ENCODE data around the gene LMNB1.
"Not testable (repeated sequence)": the region's sequence is repeated elsewhere in the genome, so short reads cannot be mapped to it uniquely, and the experiment has no call there.

LMNB1 gene

DNA sequence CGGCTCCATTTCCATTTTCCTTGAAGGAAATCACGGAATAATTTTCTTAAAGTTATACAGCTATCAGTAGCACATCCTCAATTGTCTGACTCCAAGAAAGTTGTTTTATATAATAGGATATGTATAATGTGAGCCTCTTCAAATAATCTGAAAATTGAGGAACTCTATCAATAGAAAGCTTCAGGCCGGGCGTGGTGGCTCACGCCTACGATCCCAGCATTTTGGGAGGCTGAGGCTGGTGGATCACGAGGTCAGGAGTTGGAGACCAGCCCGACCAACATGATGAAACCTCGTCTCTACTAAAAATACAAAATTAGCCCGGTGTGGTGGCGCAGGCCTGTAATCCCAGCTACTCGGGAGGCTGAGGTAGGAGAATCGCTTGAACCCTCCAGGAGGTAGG, 3.4 kb upstream of the LMNB1 start:
- H3K36me3 ChIP-seq (ENCODE audit: control insufficient read depth in 2 of 2, insufficient read depth in 1 of 2, low read length in 2 of 2); H3K9me3 ChIP-seq (ENCODE audit: control insufficient read depth, insufficient read depth, low read depth, low read length); POLR2A ChIA-PET; H3K4me3 ChIP-seq (ENCODE audit: low read depth, low read length); H3K27ac ChIP-seq (ENCODE audit: extremely low read depth, low read depth, low read length); H3K4me1 ChIP-seq (ENCODE audit: control insufficient read depth, insufficient read depth, low read length): not testable (repeated sequence)
- CTCF ChIA-PET: interaction anchor here (0.6 to 0.7 kb wide), 3 partner anchors 50 to 718 kb away, joined by 3 read pairs; no protein-coding TSS in a partner anchor

- ChIA-PET POLR2A (interaction anchor here (0.6 to 2.2 kb wide), 4 partner anchors 9 to 700 kb away, joined by 3 to 11 read pairs (median 3); no protein-coding TSS in a partner anchor), CTCF (interaction anchor here (0.5 to 0.6 kb wide), 3 partner anchors 17 to 1993 kb away, joined by 3 to 5 read pairs (median 3); no protein-coding TSS in a partner anchor)
- not testable (repeated sequence) for H3K36me3 ChIP-seq (ENCODE audit: control insufficient read depth in 2 of 2, insufficient read depth in 1 of 2, low read length in 2 of 2); H3K9me3 ChIP-seq (ENCODE audit: control insufficient read depth, insufficient read depth, low read depth, low read length); H3K4me3 ChIP-seq (ENCODE audit: low read depth, low read length); H3K4me1 ChIP-seq (ENCODE audit: control insufficient read depth, insufficient read depth, low read length); H3K27ac ChIP-seq (ENCODE audit: extremely low read depth, low read depth, low read length)
These were observed 2.3 kb upstream of the LMNB1 start for GRCh38 chr5:126774595-126774994.

DNA sequence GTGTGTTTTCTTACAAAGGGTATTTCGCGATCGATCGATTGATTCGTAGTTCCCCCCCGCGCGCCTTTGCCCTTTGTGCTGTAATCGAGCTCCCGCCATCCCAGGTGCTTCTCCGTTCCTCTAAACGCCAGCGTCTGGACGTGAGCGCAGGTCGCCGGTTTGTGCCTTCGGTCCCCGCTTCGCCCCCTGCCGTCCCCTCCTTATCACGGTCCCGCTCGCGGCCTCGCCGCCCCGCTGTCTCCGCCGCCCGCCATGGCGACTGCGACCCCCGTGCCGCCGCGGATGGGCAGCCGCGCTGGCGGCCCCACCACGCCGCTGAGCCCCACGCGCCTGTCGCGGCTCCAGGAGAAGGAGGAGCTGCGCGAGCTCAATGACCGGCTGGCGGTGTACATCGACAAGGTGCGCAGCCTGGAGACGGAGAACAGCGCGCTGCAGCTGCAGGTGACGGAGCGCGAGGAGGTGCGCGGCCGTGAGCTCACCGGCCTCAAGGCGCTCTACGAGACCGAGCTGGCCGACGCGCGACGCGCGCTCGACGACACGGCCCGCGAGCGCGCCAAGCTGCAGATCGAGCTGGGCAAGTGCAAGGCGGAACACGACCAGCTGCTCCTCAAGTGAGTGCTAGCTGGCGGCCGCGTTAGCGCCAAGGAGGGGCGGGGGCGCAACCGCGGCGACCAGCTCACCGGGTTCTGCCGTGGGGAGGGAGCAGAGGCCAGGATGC, 480 bp downstream of the LMNB1 start:
- Histone ChIP-seq H3K4me1 (ENCODE audit: control insufficient read depth, insufficient read depth, low read length) (no peaks in the 10 kb centered on the region), H3K36me3 (ENCODE audit: control insufficient read depth in 2 of 2, insufficient read depth in 1 of 2, low read length in 2 of 2) (no peaks in the 10 kb centered on the region; a peak in 1 of 3 replicates), H3K4me3 (ENCODE audit: low read depth, low read length) (peak overlapping the region; percentile 90), H3K27ac (ENCODE audit: extremely low read depth, low read depth, low read length) (peak overlapping the region; percentile 100), H3K9me3 (ENCODE audit: control insufficient read depth, insufficient read depth, low read depth, low read length) (no peaks in the 10 kb centered on the region)
- CTCF ChIA-PET: interaction anchor here (0.5 to 5.5 kb wide), 9 partner anchors 11 to 424 kb away, joined by 3 to 137 read pairs (median 3); no protein-coding TSS in a partner anchor
- POLR2A ChIA-PET: interaction anchor here (0.7 to 3.9 kb wide), 26 partner anchors 8 to 740 kb away, joined by 3 to 51 read pairs (median 6); partner anchors contain the start of genes ALDH7A1, MARCHF3 and PRRC1
- TF ChIP-seq INSM2 (tag by site-specific recombination; IDR thresholded peaks at IDR 0.05): peak; percentile 29; the same call in 1 of the 2 replicates
- peak; percentile 58 for TF ChIP-seq YY1 (tag by site-specific recombination; IDR thresholded peaks at IDR 0.05)
- TF ChIP-seq ZBTB1 (tag by site-specific recombination; IDR thresholded peaks at IDR 0.05): 0 out of 2 replicates have a peak, but pooled peaks have one; percentile 8
- TF ChIP-seq ZNF416 (tag by site-specific recombination; IDR thresholded peaks at IDR 0.05): no peak
- TF ChIP-seq, protein P1, sequence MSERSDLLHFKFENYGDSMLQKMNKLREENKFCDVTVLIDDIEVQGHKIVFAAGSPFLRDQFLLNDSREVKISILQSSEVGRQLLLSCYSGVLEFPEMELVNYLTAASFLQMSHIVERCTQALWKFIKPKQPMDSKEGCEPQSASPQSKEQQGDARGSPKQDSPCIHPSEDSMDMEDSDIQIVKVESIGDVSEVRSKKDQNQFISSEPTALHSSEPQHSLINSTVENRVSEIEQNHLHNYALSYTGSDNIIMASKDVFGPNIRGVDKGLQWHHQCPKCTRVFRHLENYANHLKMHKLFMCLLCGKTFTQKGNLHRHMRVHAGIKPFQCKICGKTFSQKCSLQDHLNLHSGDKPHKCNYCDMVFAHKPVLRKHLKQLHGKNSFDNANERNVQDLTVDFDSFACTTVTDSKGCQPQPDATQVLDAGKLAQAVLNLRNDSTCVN (tag by site-specific recombination; optimal IDR thresholded peaks at IDR 0.05): peak; percentile 100
- TF ChIP-seq ZNF114 (tag by site-specific recombination; IDR thresholded peaks at IDR 0.05): no peak
- peak; percentile 30; the same call in 1 of the 2 replicates for TF ChIP-seq YY2 (tag by site-specific recombination; IDR thresholded peaks at IDR 0.05)
- 0 out of 2 replicates have a peak, but pooled peaks have one; percentile 18 for TF ChIP-seq ZBTB17 (tag by site-specific recombination; IDR thresholded peaks at IDR 0.05)
- peak; percentile 7; the same call in 1 of the 2 replicates for TF ChIP-seq IKZF3 (tag by site-specific recombination; IDR thresholded peaks at IDR 0.05)
- TF ChIP-seq ZNF791 (tag by site-specific recombination; IDR thresholded peaks at IDR 0.05): 0 out of 2 replicates have a peak, but pooled peaks have one; percentile 25
- TF ChIP-seq EGR2 (tag by site-specific recombination; IDR thresholded peaks at IDR 0.05; ENCODE audit: low read depth): peak; percentile 47; the same call in 1 of the 2 replicates
- 0 out of 2 replicates have a peak, but pooled peaks have one; percentile 11 for TF ChIP-seq MZF1 (tag by site-specific recombination; IDR thresholded peaks at IDR 0.05; ENCODE audit: borderline replicate concordance)
- TF ChIP-seq ZNF324 (tag by site-specific recombination; IDR thresholded peaks at IDR 0.05): peak; percentile 19; the same call in 1 of the 2 replicates
- TF ChIP-seq ZNF24 (tag by site-specific recombination; IDR thresholded peaks at IDR 0.05): 0 out of 2 replicates have a peak, but pooled peaks have one; percentile 12
- peak; percentile 28; the same call in 1 of the 2 replicates for TF ChIP-seq SCRT2 (tag by site-specific recombination; IDR thresholded peaks at IDR 0.05)
- TF ChIP-seq ZNF596 (tag by site-specific recombination; IDR thresholded peaks at IDR 0.05): peak; percentile 23; the same call in 1 of the 2 replicates
- TF ChIP-seq, protein P2, sequence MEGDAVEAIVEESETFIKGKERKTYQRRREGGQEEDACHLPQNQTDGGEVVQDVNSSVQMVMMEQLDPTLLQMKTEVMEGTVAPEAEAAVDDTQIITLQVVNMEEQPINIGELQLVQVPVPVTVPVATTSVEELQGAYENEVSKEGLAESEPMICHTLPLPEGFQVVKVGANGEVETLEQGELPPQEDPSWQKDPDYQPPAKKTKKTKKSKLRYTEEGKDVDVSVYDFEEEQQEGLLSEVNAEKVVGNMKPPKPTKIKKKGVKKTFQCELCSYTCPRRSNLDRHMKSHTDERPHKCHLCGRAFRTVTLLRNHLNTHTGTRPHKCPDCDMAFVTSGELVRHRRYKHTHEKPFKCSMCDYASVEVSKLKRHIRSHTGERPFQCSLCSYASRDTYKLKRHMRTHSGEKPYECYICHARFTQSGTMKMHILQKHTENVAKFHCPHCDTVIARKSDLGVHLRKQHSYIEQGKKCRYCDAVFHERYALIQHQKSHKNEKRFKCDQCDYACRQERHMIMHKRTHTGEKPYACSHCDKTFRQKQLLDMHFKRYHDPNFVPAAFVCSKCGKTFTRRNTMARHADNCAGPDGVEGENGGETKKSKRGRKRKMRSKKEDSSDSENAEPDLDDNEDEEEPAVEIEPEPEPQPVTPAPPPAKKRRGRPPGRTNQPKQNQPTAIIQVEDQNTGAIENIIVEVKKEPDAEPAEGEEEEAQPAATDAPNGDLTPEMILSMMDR (tag by site-specific recombination; IDR thresholded peaks at IDR 0.05): peak; percentile 64; the same call in 1 of the 2 replicates
- TF ChIP-seq ZNF610 (tag by site-specific recombination; IDR thresholded peaks at IDR 0.05; ENCODE audit: borderline replicate concordance): 0 out of 2 replicates have a peak, but pooled peaks have one; percentile 15
- peak; percentile 22; the same call in 1 of the 2 replicates for TF ChIP-seq KLF16 (tag by site-specific recombination; IDR thresholded peaks at IDR 0.05)
- TF ChIP-seq KLF17 (tag by site-specific recombination; IDR thresholded peaks at IDR 0.05): peak; percentile 44; the same call in 1 of the 2 replicates
- TF ChIP-seq ZNF202 (tag by site-specific recombination; IDR thresholded peaks at IDR 0.05; ENCODE audit: borderline replicate concordance): no peak
- TF ChIP-seq, protein P3, sequence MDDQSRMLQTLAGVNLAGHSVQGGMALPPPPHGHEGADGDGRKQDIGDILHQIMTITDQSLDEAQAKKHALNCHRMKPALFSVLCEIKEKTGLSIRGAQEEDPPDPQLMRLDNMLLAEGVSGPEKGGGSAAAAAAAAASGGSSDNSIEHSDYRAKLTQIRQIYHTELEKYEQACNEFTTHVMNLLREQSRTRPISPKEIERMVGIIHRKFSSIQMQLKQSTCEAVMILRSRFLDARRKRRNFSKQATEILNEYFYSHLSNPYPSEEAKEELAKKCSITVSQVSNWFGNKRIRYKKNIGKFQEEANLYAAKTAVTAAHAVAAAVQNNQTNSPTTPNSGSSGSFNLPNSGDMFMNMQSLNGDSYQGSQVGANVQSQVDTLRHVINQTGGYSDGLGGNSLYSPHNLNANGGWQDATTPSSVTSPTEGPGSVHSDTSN (CRISPR knock-in tag; IDR thresholded peaks at IDR 0.05): peak; percentile 73
